GM21528 (cell line): ENCODE results near the gene LAMTOR1.

Experiments used
- ATAC-seq: cut with Tn5 transposase; IDR thresholded peaks from one replicate; pipeline ENCODE4 v1.9.1; 2021; ENCODE audit warnings: mild to moderate bottlenecking, moderate library complexity; ENCODE audit not compliant: unreplicated experiment, low FRiP score

Gene LAMTOR1

GRCh38 chr11:72120930-72121329 is 17.8 kb upstream of the LAMTOR1 start:
- no peak for ATAC-seq

GRCh38 chr11:72119198-72119597 is 16.1 kb upstream of the LAMTOR1 start:
- no peak for ATAC-seq

- ATAC-seq: no peak
Observed at GRCh38 chr11:72116019-72116755, 13.1 kb upstream of the LAMTOR1 start.

- no peak for ATAC-seq
Observed at GRCh38 chr11:72114570-72114969, 11.5 kb upstream of the LAMTOR1 start.

GRCh38 chr11:72112978-72113808 is 10.1 kb upstream of the LAMTOR1 start:
- no peak for ATAC-seq

- ATAC-seq: peak; percentile 85
Observed at GRCh38 chr11:72112143-72112977, 9.3 kb upstream of the LAMTOR1 start, which contains the start of gene ANAPC15. ANAPC15 (minus strand) TSS chr11:72112695; CDS start chr11:72111276, 1,419 bp downstream.

- ATAC-seq: peak; percentile 3
Observed at GRCh38 chr11:72111300-72112142, 8.4 kb upstream of the LAMTOR1 start.

- ATAC-seq: no peak
Observed at GRCh38 chr11:72105888-72106287, 2.8 kb upstream of the LAMTOR1 start, which contains the start of gene TOMT. TOMT (plus strand) TSS chr11:72105924; CDS start chr11:72105952, 28 bp downstream.

GRCh38 chr11:72103754-72104167 is 664 bp upstream of the LAMTOR1 start:
- no peak for ATAC-seq

- ATAC-seq: no peak
Observed at GRCh38 chr11:72102631-72102945, 509 bp downstream of the LAMTOR1 start.

GRCh38 chr11:72102162-72102561 is 935 bp downstream of the LAMTOR1 start:
- no peak for ATAC-seq

- ATAC-seq: no peak
Observed at GRCh38 chr11:72100462-72100861, 2.6 kb downstream of the LAMTOR1 start.

GRCh38 chr11:72100009-72100408 is 3.1 kb downstream of the LAMTOR1 start:
- ATAC-seq: no peak

- ATAC-seq: no peak
Observed at GRCh38 chr11:72098741-72099140, 4.4 kb downstream of the LAMTOR1 start.

- no peak for ATAC-seq
Observed at GRCh38 chr11:72091292-72091691, 11.8 kb downstream of the LAMTOR1 start.

GRCh38 chr11:72088076-72088808 is 14.9 kb downstream of the LAMTOR1 start:
- ATAC-seq: no peak

GRCh38 chr11:72085621-72086351 is 17.3 kb downstream of the LAMTOR1 start:
- no peak for ATAC-seq

- ATAC-seq: no peak
Observed at GRCh38 chr11:72084965-72085364, 18.1 kb downstream of the LAMTOR1 start.

GRCh38 chr11:72084076-72084475 is 19.0 kb downstream of the LAMTOR1 start:
- no peak for ATAC-seq
